ENCODE results near the gene ASPSCR1. TPM values are rescaled to one million over a fixed set of nuclear protein-coding genes. Genes with fewer than 3 reads are reported as not detected.

Gene ASPSCR1
- total RNA-seq, 1 donor from 2014 or later: 30.4 TPM

GRCh38 chr17:81939218-81939617 lies 38.2 kb upstream of the ASPSCR1 start:
- no peak for TF ChIP-seq CTCF (IDR thresholded peaks at IDR 0.05)
- H3K4me1 Mint-ChIP-seq (ENCODE audit: low read depth): peaks cover 23% of the 10 kb centered on the region
- H3K27ac Mint-ChIP-seq (ENCODE audit: unreplicated experiment): no peak overlapping the region
- H3K4me3 Mint-ChIP-seq (ENCODE audit: unreplicated experiment): no peak overlapping the region
- H3K27me3 Mint-ChIP-seq (ENCODE audit: low read depth): no peaks in the 10 kb centered on the region
- H3K36me3 Mint-ChIP-seq (ENCODE audit: low read depth): peaks cover 2% of the 10 kb centered on the region
- H3K9me3 Mint-ChIP-seq (ENCODE audit: low read depth): no peaks in the 10 kb centered on the region
- DNase-seq (ENCODE audit: low spot score): peak; percentile 75

- TF ChIP-seq CTCF (IDR thresholded peaks at IDR 0.05): no peak
- no peaks in the 10 kb centered on the region for H3K27me3 Mint-ChIP-seq (ENCODE audit: low read depth)
- peaks cover 2% of the 10 kb centered on the region for H3K36me3 Mint-ChIP-seq (ENCODE audit: low read depth)
- H3K27ac Mint-ChIP-seq (ENCODE audit: unreplicated experiment): no peak overlapping the region
- peak; percentile 86 for DNase-seq (ENCODE audit: low spot score)
- peaks cover 22% of the 10 kb centered on the region for H3K4me1 Mint-ChIP-seq (ENCODE audit: low read depth)
- H3K4me3 Mint-ChIP-seq (ENCODE audit: unreplicated experiment): no peak overlapping the region
- H3K9me3 Mint-ChIP-seq (ENCODE audit: low read depth): no peaks in the 10 kb centered on the region
Measured at GRCh38 chr17:81939881-81940385, 37.5 kb upstream of the ASPSCR1 start.

- peaks cover 2% of the 10 kb centered on the region for H3K36me3 Mint-ChIP-seq (ENCODE audit: low read depth)
- H3K27me3 Mint-ChIP-seq (ENCODE audit: low read depth): no peaks in the 10 kb centered on the region
- no peak for TF ChIP-seq CTCF (IDR thresholded peaks at IDR 0.05)
- H3K4me1 Mint-ChIP-seq (ENCODE audit: low read depth): peaks cover 14% of the 10 kb centered on the region
- DNase-seq (ENCODE audit: low spot score): peak; percentile 92
- no peak overlapping the region for H3K4me3 Mint-ChIP-seq (ENCODE audit: unreplicated experiment)
- H3K9me3 Mint-ChIP-seq (ENCODE audit: low read depth): no peaks in the 10 kb centered on the region
- H3K27ac Mint-ChIP-seq (ENCODE audit: unreplicated experiment): no peak overlapping the region
Measured at GRCh38 chr17:81940538-81941483, 36.6 kb upstream of the ASPSCR1 start.

- Mint-ChIP-seq H3K4me1 (ENCODE audit: low read depth) (peaks cover 8% of the 10 kb centered on the region), H3K27ac (ENCODE audit: unreplicated experiment) (no peak overlapping the region), H3K9me3 (ENCODE audit: low read depth) (no peaks in the 10 kb centered on the region), H3K36me3 (ENCODE audit: low read depth) (no peaks in the 10 kb centered on the region), H3K27me3 (ENCODE audit: low read depth) (no peaks in the 10 kb centered on the region), H3K4me3 (ENCODE audit: unreplicated experiment) (no peak overlapping the region)
- DNase-seq (ENCODE audit: low spot score): peak; percentile 92
- TF ChIP-seq CTCF (IDR thresholded peaks at IDR 0.05): no peak
Measured at GRCh38 chr17:81941484-81942166, 35.8 kb upstream of the ASPSCR1 start.

GRCh38 chr17:81942167-81942553 lies 35.3 kb upstream of the ASPSCR1 start:
- Mint-ChIP-seq H3K4me1 (ENCODE audit: low read depth) (peaks cover 8% of the 10 kb centered on the region), H3K9me3 (ENCODE audit: low read depth) (no peaks in the 10 kb centered on the region), H3K36me3 (ENCODE audit: low read depth) (no peaks in the 10 kb centered on the region), H3K27me3 (ENCODE audit: low read depth) (no peaks in the 10 kb centered on the region), H3K27ac (ENCODE audit: unreplicated experiment) (no peak overlapping the region), H3K4me3 (ENCODE audit: unreplicated experiment) (no peak overlapping the region)
- TF ChIP-seq CTCF (IDR thresholded peaks at IDR 0.05): no peak
- DNase-seq (ENCODE audit: low spot score): no peak

Measured in chondrocyte (in vitro differentiated cells).